PFSK-1 (cell line): ENCODE results near the gene ITLN1.

Experiments
- FOXP2 ChIP-seq: optimal IDR thresholded peaks from 2 replicates; pipeline ENCODE3; 2011; ENCODE audit warnings: borderline replicate concordance, control low read depth, inconsistent platforms; ENCODE audit not compliant: insufficient read depth; ENCODE audit errors: extremely low read length, extremely low read depth
- POLR2AphosphoS5 ChIP-seq: IDR thresholded peaks from 2 replicates; pipeline ENCODE4 v1.6.1; 2012; ENCODE audit warnings: low read depth, mild to moderate bottlenecking, control low read depth, low read length, moderate library complexity
- REST ChIP-seq, 2 experiments: IDR thresholded peaks; 2 replicates each; pipeline versions ENCODE4 v1.6.1 to v1.8.0; 2011 to 2012; ENCODE audit warnings: low read depth in 2 of 2, low read length in 2 of 2, control low read depth in 1 of 2, inconsistent platforms in 1 of 2, mild to moderate bottlenecking in 1 of 2, moderate library complexity in 1 of 2; ENCODE audit not compliant: insufficient read depth in 1 of 2
- SIN3A ChIP-seq: IDR thresholded peaks from 2 replicates; pipeline ENCODE4 v1.6.1; 2012; ENCODE audit warnings: mild to moderate bottlenecking, low read length, moderate library complexity, borderline replicate concordance; ENCODE audit not compliant: insufficient read depth
- TAF1 ChIP-seq: IDR thresholded peaks from 2 replicates; pipeline ENCODE4 v1.6.1; 2012; ENCODE audit warnings: low read length, control low read depth, borderline replicate concordance; ENCODE audit not compliant: insufficient read depth

GRCh38 chr1:160888926-160889325 lies 3.9 kb upstream of the ITLN1 start:
- no peak for TF ChIP-seq POLR2AphosphoS5
- no peak for TF ChIP-seq TAF1
- TF ChIP-seq REST (IDR thresholded peaks at IDR 0.05; ENCODE audit: insufficient read depth in 1 of 2, low read depth in 2 of 2, low read length in 2 of 2) = no peak
- no peak for TF ChIP-seq SIN3A
- no peak for TF ChIP-seq FOXP2
